Testis (tissue), 3 donors: ENCODE results near the gene SLC25A44. TPM values are rescaled to one million over a fixed set of nuclear protein-coding genes. Genes with fewer than 3 reads are reported as not detected.

ENCODE experiments used
- DNase-seq: peaks from one replicate; pipeline ENCODE4 v3.0.0-alpha.2; 2019
- H3K27ac ChIP-seq, 2 donors: fragments of 200-600 bp; sonication (generic); one replicate each; pipeline ENCODE4 v1.5.1; 2019
- H3K27me3 ChIP-seq: fragments of 200-600 bp; sonication (generic); one replicate; pipeline ENCODE4 v1.5.1; 2019
- H3K36me3 ChIP-seq: fragments of 200-600 bp; sonication (generic); one replicate; pipeline ENCODE4 v1.5.1; 2017; ENCODE audit warnings: low read depth; ENCODE audit errors: missing control alignments
- H3K4me1 ChIP-seq: fragments of 200-600 bp; sonication (generic); one replicate; pipeline ENCODE4 v1.5.1; 2019
- H3K4me3 ChIP-seq, 2 donors: fragments of 200-600 bp; sonication (generic); one replicate each; pipeline ENCODE4 v1.5.1; 2017 to 2019
- H3K9me3 ChIP-seq: fragments of 200-600 bp; sonication (generic); one replicate; pipeline ENCODE4 v1.5.1; 2017
- POLR2A ChIP-seq: fragments of 450-650 bp; IDR thresholded peaks from one replicate; pipeline ENCODE4 v1.6.1; 2017; ENCODE audit warnings: antibody characterized with exemption, mild to moderate bottlenecking, moderate library complexity
- WGBS, 2 donors: methylation state at CpG; one replicate each; pipeline ENCODE4 v1.1.5; 2018; 5-methylcytosine and 5-hydroxymethylcytosine counted together
- intact Hi-C: fragments of 100-400 bp; cut with DNase I; formaldehyde crosslinking; loops from one replicate; pipeline ENCODE4 v1.15.1; 2023; ENCODE audit warnings: low total_unique reads
- polyA plus RNA-seq: library from polyadenylated mRNA; stranded (reverse); fragments of 350-450 nt; fragmentation: Illumina TruSeq; extraction: RNeasy Lipid Tissue Mini Kit (QIAGEN cat#74804); gene quantifications from one replicate; pipeline ENCODE4 v1.2.3, GENCODE V29; 2014; ENCODE audit warnings: low read depth, low replicate concordance; ENCODE audit not compliant: insufficient read depth
- total RNA-seq, 2 donors: library from RNA; depleted of rRNA; stranded (reverse); fragments of >200 nt; gene quantifications; one replicate each; pipeline ENCODE4 v1.2.3, GENCODE V29; 2016
- TF ChIP-seq, protein P1 (sequence below), 3 experiments: fragments of 450-650 bp in 2 of 3; fragments of 200-600 bp in 1 of 3; sonication (generic) in 1 of 3; IDR thresholded peaks; one replicate each; pipeline ENCODE4 v1.5.1; 2016 to 2019; ENCODE audit warnings: antibody characterized with exemption in 3 of 3, mild to moderate bottlenecking in 2 of 3, moderate library complexity in 1 of 3

Gene SLC25A44
- total and polyA plus RNA-seq, 3 donors from 2014 or later: 32.4 to 34.2 (median 32.8) TPM

GRCh38 chr1:156193208-156193487, 756 bp upstream of the SLC25A44 start:
- WGBS, 2 donors: 63 to 69% methylated on average over 7 of the region's 7 CpGs
- DNase-seq: no peak
- peaks cover 9% of the 10 kb centered on the region for H3K4me1 ChIP-seq
- TF ChIP-seq POLR2A: no peak
- TF ChIP-seq, protein P1, sequence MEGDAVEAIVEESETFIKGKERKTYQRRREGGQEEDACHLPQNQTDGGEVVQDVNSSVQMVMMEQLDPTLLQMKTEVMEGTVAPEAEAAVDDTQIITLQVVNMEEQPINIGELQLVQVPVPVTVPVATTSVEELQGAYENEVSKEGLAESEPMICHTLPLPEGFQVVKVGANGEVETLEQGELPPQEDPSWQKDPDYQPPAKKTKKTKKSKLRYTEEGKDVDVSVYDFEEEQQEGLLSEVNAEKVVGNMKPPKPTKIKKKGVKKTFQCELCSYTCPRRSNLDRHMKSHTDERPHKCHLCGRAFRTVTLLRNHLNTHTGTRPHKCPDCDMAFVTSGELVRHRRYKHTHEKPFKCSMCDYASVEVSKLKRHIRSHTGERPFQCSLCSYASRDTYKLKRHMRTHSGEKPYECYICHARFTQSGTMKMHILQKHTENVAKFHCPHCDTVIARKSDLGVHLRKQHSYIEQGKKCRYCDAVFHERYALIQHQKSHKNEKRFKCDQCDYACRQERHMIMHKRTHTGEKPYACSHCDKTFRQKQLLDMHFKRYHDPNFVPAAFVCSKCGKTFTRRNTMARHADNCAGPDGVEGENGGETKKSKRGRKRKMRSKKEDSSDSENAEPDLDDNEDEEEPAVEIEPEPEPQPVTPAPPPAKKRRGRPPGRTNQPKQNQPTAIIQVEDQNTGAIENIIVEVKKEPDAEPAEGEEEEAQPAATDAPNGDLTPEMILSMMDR (IDR thresholded peaks at IDR 0.05): no peak
- intact Hi-C loops: no loop called here
- H3K36me3 ChIP-seq: no peaks in the 10 kb centered on the region
- peak overlapping the region; percentile 16 to 31 for H3K27ac ChIP-seq
- H3K27me3 ChIP-seq: no peaks in the 10 kb centered on the region
- H3K9me3 ChIP-seq: no peaks in the 10 kb centered on the region
- H3K4me3 ChIP-seq: peak overlapping the region; percentile 79 to 88

- Histone ChIP-seq H3K27ac (peak overlapping the region; percentile 33 to 58), H3K36me3 (no peaks in the 10 kb centered on the region), H3K9me3 (no peaks in the 10 kb centered on the region), H3K4me3 (peak overlapping the region; percentile 79 to 88), H3K4me1 (peaks cover 13% of the 10 kb centered on the region), H3K27me3 (no peaks in the 10 kb centered on the region)
- 5 to 6% methylated on average over 11 to 14 of the region's 14 CpGs for WGBS, 2 donors
- peak; percentile 23 for DNase-seq
- TF ChIP-seq POLR2A: no peak
- TF ChIP-seq, protein P1 (IDR thresholded peaks at IDR 0.05): no peak
- intact Hi-C loops: no loop called here
These were observed 372 bp downstream of the SLC25A44 start for GRCh38 chr1:156194300-156194652.

GRCh38 chr1:156195853-156196252, 1.9 kb downstream of the SLC25A44 start:
- intact Hi-C loops: no loop called here

GRCh38 chr1:156196445-156196844, 2.5 kb downstream of the SLC25A44 start:
- no peak overlapping the region for H3K27ac ChIP-seq
- no peaks in the 10 kb centered on the region for H3K9me3 ChIP-seq
- peaks cover 13% of the 10 kb centered on the region for H3K4me1 ChIP-seq
- H3K27me3 ChIP-seq: no peaks in the 10 kb centered on the region
- DNase-seq: no peak
- no peaks in the 10 kb centered on the region for H3K36me3 ChIP-seq
- intact Hi-C loops: no loop called here
- H3K4me3 ChIP-seq: no peak overlapping the region
- no peak for TF ChIP-seq POLR2A
- TF ChIP-seq, protein P1 (IDR thresholded peaks at IDR 0.05): no peak
- WGBS, 2 donors: 59 to 63% methylated on average over 2 of the region's 2 CpGs

More at GRCh38 chr1:156195853-156196252, 1.9 kb downstream of the SLC25A44 start:
- Histone ChIP-seq H3K36me3 (no peaks in the 10 kb centered on the region), H3K4me1 (peaks cover 13% of the 10 kb centered on the region), H3K4me3 (no peak overlapping the region), H3K9me3 (no peaks in the 10 kb centered on the region), H3K27ac (no peak overlapping the region), H3K27me3 (no peaks in the 10 kb centered on the region)
- 66 to 70% methylated on average over 4 of the region's 4 CpGs for WGBS, 2 donors
- TF ChIP-seq POLR2A: no peak
- TF ChIP-seq, protein P1 (IDR thresholded peaks at IDR 0.05): no peak
- DNase-seq: no peak

GRCh38 chr1:156198831-156199349, 5.0 kb downstream of the SLC25A44 start:
- TF ChIP-seq, protein P1 (IDR thresholded peaks at IDR 0.05): no peak
- TF ChIP-seq POLR2A: no peak
- no peaks in the 10 kb centered on the region for H3K36me3 ChIP-seq
- H3K27ac ChIP-seq: peak overlapping the region in 1 of 2 donors; percentile 53
- WGBS, 2 donors: 77 to 82% methylated on average over 5 of the region's 5 CpGs
- no peaks in the 10 kb centered on the region for H3K27me3 ChIP-seq
- intact Hi-C loops: no loop called here
- peaks cover 13% of the 10 kb centered on the region for H3K4me1 ChIP-seq
- no peak for DNase-seq
- H3K9me3 ChIP-seq: no peaks in the 10 kb centered on the region
- H3K4me3 ChIP-seq: no peak overlapping the region
